Activated CD4-positive, alpha-beta T cell treated with anti-CD3 and anti-CD28 coated beads, Interleukin-10, Interleukin-2, amounts not matched to agents 100 ng/mL and 50 ng/mL, durations not matched to agents 16 hours and 8 hours (primary cell): Measurements from ENCODE around the gene DENND2D.

Experiments used
- DNase-seq: peaks from one replicate; pipeline ENCODE4 v3.0.0-alpha.2; 2020

The DENND2D gene

DNA sequence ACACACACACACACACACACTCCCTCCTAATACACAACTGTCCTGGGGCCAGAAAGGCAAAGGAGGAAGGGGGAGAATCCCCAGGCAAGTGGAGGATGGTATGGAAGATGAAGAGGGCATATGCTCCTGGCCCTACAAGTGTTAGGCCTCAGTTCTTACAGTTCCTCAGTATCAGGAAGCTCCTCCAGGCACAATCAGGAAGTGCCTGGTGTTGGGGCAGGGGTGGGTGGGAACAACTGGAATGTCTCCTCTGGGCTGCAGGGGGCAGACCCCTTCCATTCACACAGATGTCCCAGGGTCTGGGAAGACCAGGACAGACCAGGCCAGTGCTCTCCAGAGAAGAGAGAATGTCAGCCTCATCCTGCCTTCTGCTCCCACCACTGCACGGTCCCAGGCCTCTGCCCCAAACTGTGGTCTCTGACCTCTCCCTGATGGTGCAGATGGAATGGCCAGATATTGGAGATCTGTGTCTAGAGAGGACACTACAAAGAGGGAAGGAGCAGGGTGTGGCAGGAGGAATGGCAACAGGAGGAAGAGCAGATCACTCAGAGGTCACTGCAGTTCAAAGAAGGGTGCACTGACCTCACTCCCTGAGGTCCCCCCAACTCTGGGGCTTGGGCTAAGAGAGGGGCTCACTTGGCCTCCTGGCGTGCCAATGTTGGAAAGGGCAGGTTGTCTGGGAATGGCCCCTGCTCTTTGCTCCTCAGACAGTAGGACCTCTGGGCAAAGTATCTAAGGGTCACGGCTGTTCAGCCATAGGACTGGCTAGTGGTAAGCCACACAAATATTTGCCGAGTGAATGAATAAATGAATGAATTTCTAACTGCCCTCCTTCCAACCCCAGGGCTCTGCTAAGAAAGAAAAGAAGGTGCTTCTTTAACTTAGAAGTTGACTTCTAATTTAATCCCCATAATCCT is 2.5 kb upstream of the DENND2D start:
- no peak for DNase-seq

DNA sequence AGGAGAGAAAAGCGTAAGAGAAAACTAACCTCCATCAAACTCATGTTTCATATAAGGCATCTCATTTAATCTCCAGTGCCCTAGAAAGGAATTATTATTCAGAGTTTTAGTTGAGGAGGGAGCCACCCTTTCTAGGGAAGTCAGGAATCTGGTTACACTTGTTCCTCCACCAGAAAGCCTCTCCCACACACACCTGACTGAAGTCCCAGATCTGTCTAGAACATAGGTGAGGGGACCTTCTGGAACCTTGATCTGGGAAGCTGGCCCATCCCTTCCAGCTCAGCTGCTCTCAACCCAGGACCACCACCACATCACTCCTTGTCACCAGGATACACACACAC is 1.9 kb upstream of the DENND2D start:
- DNase-seq, result no peak

DNA sequence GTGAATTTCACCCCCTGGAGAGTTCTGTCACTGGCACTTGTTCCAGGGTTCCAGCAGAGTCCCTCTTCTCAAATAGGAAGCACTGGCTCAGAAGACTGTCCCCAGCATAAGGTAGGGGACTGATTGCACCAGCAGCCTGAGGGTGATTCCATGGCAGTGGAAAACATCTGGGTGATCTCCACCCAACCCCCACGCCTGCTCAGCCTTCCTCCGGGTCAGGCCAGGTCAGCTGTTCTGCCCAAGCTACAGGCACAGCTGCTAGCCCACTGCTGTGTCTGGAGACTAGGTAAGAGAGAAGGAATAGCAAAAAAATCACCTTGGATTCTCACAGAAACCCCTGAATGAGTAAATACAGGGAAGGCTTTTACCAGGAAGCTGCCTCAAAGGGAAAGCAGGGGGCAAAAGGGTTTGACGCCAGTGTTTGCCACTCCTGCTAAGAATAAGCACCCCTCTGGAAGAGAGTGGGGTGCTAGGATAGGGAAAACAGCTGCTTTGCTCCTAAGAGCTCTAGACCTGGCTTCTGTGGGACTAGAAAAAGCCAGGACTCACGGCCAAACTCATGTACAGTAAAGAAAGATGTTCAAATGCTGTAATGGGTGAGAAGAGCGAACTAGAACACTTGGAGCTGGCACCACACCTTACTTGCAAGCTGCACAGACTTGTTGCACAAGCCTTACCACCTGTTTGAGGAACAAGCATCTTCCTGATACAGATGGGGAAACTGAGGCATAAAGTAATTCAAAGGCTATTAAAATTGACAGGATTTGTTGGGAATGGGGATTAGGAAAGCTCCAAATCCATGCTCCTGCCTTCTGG is 1.0 kb upstream of the DENND2D start:
- DNase-seq, result no peak

GRCh38 chr1:111200802-111201161 is 336 bp upstream of the DENND2D start:
- DNase-seq, result no peak

DNA sequence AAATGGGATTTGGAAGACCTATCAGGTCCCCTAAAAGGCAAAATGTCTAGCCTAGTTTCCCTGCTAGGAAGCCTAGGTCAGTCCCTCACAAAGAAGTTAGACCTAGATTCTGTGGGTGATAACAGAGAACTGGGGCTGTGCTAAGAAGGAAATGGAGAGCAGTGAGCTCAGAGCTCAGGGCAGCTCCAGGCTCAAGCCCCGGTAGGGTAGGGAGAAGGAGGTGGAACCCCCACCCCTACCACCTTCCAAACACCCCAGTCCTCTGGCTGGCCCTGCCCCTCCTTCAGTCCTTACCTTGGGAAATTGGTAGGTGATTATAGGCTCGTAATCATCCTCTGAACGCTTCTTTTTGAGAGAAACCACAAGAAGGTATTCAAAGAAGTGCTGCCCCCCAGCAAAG is 1.1 kb downstream of the DENND2D start:
- DNase-seq, result peak; percentile 63

DNA sequence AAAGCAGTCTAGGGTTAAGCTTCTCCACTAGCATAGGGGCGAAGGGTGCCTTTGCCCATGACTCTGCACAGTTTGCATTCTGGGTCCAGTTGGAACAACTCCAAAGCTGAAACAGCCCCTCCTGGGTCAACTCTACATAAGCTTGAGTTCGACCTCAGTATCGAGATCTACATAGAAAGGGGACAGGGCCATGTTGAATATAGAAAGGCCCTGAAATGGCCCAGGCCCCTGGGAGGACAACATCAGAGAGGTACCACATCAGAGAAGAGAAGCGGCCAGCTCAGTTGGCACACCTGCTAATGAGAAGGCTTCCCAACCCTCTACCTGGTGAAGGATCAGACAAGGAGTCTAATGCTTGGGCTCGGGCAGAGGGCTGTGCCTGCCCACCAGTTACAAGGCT is 1.6 kb downstream of the DENND2D start:
- DNase-seq, result no peak

DNA sequence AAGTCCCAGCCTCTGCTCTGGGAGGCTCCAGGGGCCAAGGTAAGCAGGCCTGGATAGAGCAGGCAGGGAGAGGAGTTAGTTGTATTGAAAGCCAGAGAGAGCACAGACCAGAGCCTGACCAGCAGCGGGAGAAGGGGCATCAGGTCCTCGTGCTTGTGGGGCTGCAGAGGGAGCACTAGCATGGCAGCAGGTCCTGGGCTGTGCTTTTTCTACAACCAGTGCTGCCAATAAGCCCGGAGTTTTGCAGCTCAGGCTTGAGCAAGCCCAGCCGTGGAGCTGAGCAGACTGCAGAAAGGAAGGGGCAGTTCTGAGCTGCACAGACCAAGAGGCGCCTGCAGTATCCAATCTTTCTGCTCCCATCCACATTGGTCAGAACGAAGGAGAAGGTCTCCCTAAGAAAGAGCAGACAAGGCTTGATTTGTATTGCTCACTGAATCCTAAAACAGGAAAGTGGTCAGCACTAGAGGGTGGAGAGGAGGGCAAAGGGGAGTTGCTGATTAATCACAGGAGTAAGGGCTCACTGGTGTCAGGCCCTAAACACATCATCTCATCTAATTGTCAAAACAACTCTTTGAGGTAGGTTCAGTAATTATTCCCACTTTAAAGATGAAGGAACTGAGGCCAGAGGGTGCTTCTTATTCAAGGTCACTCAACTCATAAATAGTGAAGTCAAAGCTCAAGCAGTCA is 2.7 kb downstream of the DENND2D start:
- DNase-seq, result peak; percentile 80

DNA sequence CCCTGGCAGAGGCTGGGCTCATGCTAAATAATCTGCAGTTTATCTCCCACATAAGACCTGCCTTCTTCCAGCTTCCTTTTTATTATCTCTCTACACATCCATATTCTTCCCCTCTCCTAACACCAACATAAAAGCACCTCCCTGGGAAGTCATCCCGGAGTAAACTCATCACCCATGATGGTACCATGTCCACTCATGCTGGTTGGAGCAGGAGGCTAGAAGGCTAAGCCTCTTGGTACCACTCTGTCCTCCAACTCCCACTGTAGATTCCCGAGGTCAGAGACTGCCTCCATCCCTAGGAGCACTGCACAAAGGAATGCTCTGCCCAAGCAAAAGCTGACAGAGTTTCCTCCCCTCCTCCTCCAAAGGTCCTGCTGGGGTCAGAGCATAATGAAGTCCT is 4.2 kb downstream of the DENND2D start:
- no peak for DNase-seq

DNA sequence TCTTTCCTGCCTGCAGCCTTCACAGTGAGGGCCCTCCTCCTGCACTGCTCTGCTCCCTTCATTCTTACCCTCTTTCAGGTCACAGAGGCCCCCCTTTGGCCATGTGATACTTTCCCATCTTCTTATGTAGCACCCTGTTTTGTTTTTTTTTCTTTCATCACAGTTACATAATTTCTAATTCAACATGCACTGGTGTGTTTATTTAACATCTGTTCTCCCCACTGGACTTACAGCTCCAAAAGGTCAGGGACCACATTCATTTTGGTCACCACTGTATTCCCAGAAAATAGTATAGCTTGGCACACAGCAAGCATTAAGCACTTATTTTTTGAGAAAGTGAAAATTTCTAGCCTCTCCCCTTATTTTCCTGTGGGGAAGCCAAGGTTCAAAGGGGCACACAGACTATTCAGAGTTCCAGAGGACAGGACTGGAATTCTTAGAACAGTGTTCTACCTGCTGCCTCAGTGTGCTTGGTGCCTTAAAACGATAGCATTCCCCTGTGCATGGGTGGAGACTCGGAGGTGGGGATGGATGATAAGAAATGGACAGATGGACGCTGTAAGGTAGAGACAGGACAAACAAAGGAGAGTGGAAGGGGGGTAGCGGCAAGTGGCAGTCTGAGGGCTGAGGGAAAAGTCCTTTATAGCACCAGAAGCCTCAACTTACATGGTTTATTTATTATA is 5.3 kb downstream of the DENND2D start:
- DNase-seq, result no peak

DNA sequence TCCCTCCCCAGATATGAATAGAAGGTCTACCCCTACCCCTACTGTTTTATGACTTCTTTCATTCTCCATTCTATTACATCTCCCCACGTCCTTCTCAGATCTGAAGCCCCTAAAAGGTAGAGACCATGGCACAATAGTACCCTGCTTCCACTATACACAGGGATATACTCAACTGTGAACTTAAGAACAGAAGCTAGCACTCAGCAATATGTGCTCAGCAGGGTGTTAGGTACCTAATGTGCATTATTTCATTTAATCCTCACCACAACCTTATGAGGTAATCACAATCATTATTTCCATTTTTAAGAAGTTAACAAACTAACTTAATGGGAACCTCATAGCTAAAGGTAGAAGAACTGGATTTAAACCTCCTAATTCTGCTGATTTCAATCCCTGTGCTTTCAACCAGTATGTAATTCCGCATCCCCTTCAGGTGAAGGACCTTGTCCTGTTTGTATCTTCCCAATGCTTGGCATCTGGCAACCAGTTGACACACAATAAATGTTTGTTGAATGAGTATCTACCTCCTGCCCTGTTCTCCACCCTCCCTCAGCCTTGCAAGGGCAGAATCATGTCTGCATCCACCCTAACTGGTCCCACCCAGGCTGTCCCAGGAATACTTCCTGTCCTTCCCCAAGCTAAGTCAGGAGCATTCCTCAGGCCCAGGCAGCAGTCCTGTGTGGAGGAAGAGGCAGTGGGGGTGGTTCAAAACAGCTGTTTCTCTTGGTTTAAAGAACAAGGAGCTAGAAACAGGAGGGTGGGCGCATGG is 6.5 kb downstream of the DENND2D start:
- no peak for DNase-seq

- DNase-seq, result peak; percentile 55
These were observed 7.6 kb downstream of the DENND2D start for GRCh38 chr1:111192658-111193519.

DNA sequence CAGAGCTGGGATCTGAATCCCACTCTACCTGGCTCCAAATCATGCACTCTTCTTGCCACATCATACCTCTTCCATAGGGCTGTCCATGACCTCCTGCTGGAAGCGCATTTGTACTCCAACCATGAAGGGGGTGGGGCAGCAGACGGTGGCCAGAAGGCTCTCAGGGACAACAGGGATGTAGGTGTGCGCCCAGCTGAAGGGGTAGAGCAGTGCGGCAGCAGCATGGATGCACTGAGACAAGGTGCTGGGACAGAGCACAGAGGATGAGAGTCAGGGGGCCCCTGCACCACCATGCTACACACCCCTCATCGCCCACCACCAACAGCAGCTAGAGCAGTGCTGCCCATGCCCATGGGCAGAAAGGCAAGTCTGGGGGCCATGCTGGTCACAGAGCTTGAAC is 8.4 kb downstream of the DENND2D start:
- DNase-seq, result no peak

DNA sequence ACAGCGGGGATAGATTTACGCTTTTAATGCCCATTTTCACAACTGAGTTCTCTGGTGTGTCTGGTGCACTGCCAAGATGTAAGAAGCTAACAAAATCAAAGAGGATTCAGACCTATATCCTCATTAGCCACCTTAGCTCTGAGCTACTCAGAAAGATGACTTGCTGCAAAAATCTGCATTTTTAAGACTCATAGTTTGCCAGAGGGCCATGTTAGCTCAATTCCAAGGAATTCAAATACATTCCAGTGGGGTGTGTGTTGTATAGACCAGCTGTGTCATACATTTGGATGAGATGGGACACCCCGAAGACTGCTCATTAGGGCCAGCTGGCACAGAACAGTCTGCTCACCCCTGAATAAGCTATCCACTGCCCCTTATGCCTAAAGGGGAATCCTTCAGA is 8.9 kb downstream of the DENND2D start:
- no peak for DNase-seq

DNA sequence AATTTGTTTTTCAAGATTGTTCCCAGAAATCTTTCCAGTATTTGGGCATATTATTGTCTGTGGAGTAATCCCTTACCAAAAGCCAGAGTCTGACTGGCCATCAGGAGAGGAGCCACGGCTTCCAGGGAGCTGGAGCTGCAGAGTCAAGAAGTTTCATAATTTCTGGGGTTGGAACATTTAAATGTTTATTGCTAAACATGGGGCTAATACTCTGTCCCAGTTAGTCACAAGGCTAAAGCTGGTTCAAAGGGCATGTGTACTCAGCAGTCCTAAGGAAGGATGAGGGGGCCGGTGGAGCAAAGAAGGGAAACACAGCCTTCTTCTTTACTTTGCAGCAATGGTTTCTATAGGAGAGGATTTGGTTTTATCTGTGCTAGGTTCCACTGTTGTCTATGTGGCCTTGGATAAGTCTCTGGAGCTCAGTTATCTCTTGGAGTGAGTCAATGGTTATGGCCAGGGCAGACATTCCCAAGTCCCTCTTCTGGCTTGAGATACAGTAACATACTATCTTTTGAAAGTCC is 9.5 kb downstream of the DENND2D start:
- DNase-seq, result no peak

DNA sequence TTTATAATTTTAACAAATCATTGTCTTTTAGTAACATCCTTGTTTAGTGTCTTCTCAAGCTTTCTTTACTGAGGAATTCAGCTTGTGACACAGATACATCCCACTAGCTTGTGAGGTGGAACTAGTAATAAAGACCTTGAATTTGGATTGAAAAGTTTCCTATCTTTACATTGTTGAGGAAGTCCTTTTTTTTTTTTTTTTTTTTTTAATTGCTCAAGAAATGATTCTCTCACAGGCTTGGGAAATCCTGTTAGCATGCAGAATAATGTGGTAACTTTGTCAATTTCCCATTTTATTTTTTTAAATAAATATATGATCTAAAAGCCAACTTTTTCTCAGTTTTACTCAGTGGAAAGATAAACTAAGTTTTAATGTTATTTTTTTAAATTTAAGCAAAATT is 15.8 kb downstream of the DENND2D start:
- no peak for DNase-seq

- DNase-seq, result no peak
These were observed 17.0 kb downstream of the DENND2D start for GRCh38 chr1:111183308-111184069.

GRCh38 chr1:111182052-111182451 is 18.4 kb downstream of the DENND2D start:
- DNase-seq, result no peak

GRCh38 chr1:111179968-111180533 is 20.4 kb downstream of the DENND2D start:
- DNase-seq, result no peak

- no peak for DNase-seq
These were observed 23.8 kb downstream of the DENND2D start for GRCh38 chr1:111176678-111177077.

- DNase-seq, result no peak
These were observed 25.1 kb downstream of the DENND2D start for GRCh38 chr1:111175349-111175748.
